NOMO-1 treated with DMSO at 0.1 percent for 48 hours (cell line): ENCODE measurements around the gene PLEKHB1.
A peak's percentile ranks its signal among the peaks of the same experiment; 100 is the strongest.

ENCODE experiments used
- DNase-seq: peaks from one replicate; lab custom pipeline; 2025; ENCODE audit not compliant: unreplicated experiment; lab: John Stamatoyannopoulos, UW

PLEKHB1 gene, protein sequence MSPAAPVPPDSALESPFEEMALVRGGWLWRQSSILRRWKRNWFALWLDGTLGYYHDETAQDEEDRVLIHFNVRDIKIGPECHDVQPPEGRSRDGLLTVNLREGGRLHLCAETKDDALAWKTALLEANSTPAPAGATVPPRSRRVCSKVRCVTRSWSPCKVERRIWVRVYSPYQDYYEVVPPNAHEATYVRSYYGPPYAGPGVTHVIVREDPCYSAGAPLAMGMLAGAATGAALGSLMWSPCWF

DNA sequence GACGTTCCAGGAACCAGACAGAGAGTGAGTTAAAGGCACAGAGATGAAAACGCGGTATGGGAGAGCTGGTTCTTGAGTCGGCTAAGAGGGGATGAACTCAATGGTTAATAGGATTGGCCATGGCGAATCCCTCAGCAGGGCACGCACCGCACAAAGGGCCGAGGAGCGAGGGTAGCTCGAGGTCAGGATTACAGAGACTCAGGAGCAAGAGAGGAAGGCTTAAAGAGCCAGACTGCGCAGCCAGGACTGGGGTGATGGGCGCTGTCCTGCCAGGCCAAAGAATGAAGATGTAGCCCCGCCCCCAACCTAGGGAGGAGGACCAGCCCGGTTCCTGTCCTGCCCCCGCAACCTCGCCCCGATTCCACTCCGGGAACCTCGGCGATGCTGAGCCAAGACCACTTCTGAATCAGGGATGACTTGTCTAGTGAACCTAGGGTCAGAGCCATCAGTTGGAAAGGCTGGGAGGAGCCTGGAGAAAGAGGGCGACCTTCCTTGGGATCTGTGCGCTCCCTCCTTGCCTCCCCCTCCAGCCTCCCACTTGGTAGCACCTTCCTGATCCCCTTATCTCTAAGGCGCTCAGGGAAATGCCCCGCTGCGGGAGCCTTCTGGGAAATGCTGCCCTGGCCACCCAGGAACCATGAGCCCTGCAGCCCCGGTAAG is at the start of gene PLEKHB1:
TSS of gene PLEKHB1 (plus strand) at position 610 of the 660 bp plus-strand sequence. CDS start at position 638, 28 bp downstream.
- no peak for DNase-seq

DNA sequence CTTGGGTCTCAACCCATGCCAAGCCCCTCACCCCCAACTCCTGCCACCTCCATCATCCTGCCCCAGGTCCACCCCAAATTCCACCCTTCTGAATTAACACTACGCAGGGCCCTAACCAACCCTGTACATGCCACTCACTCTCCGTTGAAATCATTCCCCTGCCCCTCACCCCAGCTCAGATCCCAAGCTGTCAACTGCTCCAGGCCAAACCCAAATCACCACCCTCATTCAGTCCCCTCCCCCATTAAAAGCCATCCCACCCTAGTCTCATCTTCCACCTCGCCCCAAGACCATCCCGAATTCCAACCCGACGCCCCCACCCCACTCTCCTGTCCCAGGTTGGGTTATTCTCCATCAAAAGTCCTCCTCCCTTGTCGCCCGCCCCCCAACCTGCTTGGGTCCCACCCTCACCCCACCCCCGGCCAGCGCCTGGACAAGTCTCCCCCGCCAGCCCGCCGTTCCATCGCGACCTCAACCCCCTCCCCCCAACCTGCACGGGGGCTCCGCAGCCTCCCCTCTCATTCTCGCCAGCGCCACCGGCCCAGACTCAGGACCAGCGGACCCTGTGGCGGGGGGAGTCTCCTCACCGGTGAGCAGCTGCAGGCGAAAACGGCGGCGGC is 48.9 kb upstream of the PLEKHB1 start:
- DNase-seq = no peak

DNA sequence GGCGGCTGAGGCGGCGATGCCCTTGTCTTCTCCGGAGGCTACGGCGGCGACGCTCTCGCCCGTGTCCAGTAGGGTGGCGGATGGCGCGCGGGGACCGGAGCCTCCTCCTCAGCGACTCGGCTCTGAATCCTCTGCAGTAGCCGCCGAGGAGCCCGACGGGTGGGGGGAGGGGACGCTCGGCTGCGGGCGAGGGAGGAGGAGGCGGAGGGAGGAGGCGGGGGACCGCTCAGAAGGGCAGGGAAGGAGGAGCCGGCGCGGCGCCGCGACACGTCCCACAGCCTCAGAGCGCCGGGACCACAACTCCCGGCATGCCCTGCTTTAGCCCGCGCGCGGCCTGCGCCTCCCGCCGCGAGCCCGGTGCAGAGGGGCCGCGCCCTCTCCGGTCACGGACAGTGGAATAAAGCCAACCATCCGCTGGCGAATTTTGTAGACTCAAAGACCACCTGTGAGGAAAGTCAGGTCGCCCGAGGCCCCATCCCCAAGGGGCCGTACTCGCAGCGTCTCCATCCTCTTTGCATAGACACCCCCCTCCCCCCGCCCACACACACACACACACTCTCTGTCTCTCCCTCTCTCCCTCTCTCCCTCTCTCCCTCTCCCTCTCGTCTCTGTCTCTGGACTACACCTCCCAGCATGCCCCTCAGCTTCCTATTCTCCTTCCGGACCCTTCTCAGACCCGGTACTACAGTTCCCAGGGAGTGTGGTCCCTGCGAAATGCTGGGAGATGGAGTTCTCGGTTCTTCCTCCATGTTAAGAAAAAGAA is 48.2 kb upstream of the PLEKHB1 start, which contains the start of gene FAM168A:
TSS of gene FAM168A (minus strand) at position 157 of the 763 bp plus-strand sequence. CDS start 129,638 bp downstream, outside the sequence.
- peak; percentile 96 for DNase-seq

DNA sequence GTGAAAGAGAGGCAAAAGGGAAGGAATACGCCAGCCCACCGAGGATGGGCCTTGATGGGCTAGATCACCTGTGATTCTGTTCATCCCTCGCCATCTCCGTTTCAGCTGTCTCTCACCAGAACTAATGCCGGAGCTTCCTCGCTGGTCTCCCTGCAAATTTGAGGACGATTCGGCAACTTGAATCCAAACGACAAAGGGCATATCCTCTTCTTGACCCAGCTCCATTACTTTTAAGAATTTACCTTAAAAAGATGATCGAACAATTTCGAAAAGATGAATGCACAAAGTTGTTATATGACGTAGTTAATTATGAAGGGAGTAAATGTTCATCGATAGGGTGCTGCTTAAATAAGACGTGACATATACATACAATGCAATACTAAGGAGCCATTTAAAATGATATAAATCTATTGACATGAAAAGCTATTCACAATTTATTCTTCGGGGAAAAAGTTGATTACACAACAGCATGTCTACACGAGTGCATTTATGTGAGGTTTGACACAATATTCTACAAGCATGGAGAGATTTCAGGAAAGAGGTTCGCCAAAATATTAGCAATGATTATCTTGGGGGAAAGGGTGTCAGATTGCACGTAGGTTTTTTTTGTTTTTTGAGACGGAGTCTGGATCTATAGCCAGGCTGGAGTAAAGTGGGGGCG is 47.5 kb upstream of the PLEKHB1 start:
- DNase-seq = peak; percentile 58

DNA sequence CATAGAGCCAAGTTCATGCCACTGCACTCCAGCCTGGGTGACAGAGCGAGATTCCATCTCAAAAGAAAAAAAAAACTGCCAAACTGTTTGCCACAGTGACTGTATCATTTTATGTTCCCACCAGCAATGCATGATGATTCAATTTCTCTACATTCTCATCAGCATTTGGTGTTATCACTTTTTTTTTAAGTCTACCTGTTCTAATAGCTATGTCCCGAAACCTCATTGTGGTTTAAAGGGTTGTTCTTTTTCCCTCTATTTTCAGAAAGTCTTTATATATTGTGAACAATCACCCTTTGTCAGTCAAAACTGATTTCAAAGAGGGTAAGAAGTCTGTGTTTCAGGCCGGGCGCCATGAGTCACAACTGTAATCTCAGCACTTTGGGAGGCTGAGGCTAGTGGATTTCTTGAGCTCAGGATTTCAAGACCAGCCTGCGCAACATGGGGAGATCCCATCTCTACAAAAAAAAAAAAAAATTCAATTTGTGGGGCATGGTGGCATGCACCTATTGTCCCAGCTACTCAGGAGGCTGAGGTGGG is 33.7 kb upstream of the PLEKHB1 start:
- no peak for DNase-seq

DNA sequence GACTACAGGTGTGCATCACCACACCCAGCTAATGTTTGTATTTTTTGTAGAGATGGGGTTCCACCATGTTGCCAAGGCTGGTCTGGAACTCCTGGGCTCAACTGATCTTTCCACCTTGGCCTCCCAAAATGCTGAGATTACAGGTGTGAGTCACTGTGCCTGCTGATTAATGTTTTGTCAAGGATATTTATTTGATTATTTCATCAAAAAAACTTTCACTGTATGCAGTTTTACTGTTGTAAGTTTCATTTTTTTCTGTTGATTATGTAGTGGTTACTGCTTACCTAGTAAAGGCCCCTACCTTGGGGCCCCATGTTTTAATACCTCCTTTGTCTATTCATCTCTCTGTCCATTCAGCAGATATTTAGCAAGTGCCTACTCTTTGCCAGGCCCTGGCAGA is 31.8 kb upstream of the PLEKHB1 start:
- DNase-seq = no peak

DNA sequence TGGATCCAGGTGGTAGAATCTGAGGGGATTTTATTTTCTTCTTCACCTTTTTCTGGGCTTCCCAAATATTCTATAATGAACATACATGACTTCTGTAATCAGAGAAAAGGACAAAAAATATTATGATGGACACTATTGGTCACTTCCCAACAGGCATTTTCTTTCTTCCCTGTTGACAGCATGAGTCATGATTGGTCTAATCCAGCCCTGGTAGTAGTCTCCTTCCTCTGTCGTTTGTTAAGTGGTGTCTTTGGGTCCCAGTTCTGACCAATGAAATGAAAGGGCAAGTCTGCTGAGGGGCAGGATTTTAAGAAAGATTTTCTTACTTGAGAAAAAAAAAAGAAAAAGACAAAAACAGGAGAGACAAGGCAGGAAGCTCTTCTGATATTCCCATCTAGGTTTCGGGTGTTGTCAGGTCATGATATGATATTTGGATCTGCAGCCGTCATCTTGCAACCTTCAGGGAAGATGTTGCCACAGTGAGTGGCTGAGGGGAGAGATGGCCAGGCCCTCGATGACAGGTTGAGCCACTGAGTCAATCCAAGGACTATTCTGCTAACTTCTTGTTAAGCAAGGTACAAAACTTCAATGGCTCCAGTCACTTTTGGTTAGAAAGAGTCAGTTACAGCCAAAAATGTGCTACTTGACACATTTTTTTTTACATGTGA is 23.3 kb upstream of the PLEKHB1 start:
- peak; percentile 11 for DNase-seq

DNA sequence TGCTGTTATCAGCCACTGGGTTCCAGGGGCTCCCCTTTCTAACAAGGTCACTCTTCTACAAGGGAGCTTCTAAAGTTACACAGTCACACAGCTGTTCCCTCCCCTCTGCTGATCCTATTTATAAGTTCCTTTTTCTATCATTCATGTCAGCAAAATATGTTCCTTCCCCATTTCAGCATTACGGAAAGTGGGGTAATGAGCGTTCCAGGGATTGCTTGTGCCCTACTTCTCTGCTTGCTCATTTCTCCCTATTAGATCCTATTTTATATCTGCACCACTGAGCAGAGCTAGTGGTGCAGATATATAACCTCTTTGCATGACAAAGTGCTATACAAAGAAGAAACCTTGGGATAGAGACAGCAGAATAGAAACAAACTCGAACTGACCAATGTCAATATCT is 22.7 kb upstream of the PLEKHB1 start:
- peak; percentile 89 for DNase-seq

DNA sequence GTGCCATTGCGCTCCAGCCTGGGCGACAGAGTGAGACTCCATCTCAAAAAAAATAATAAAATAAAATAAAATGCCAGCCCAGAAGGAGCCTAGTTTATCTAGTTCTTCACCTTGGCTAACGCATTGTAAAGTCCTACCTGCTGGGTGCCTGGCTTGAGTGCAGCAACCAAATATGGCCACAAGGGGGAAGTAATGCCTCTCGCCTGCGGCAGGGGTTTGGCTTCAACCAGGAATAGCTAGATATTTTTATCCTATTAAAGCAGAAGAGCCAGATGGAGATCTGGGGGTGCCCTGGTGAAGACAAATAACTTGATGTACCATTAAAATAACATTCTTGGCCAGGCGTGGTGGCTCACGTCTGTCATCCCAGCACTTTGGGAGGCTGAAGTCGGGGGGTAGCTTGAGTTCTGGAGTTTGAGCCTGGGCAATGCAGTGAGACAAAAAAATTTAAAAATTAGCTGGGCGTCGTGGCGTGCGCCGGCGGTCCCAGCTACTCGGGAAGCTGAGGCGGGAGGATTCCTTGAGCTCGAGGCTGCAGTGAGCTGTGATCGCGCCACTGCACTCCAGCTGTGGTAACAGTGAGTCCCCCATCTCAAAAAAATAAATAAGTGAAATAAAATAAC is 20.6 kb upstream of the PLEKHB1 start:
- DNase-seq = peak; percentile 60

DNA sequence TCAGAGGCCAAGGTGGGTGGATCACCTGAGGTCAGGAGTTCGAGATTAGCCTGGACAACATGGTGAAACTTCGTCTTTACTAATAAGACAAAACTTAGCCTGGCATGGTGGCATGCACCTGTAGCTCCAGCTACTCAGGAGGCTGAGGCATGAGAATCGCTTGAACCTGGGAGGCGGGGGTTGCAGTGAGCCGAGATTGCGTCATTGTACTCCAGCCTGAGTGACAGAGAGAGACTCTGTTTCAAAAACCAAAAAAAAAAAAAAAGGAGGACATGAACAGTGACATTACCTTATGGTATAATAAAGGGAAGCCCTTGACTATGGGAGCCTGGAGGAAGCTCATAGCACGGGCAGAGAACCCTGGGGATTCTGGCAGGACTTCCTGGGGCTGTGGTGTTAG is 16.5 kb upstream of the PLEKHB1 start:
- DNase-seq = no peak

DNA sequence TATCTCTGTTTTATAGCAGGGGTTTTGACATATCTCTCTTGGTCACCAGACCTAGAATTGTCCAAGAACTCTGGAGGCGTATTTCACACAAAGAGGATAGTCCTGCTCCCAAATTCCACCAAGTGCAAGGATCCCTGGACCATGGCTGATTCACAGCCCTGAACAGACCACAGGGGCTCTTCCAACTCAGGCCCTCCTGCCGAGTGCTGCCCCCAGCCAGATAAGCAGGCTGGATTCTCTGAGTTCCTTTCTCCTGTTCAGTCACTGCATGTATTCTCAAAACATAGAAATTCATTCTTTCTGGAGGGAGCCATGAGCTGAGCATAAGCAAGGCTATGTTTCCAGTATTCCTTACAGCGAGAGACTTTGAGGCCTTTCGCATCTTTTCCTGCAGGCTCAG is 13.4 kb upstream of the PLEKHB1 start:
- no peak for DNase-seq

DNA sequence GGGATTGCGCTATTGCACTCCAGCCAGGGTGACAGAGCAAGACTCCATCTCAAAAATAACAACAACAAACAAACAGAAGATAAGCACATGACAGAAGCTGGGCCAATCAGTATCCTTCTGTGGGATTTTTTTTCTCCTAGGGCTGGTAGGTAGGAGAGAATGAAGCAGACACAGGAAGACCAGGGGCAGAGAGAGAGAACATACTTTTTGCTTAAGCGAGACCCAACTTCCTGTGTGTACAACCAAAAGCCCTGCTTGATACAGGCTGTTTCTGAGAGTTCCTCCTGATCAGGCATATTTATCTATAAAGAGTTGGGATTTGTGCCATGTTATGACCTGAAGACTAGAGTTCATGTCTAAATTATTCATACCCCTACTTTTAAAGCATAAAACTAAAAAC is 12.4 kb upstream of the PLEKHB1 start:
- no peak for DNase-seq

DNA sequence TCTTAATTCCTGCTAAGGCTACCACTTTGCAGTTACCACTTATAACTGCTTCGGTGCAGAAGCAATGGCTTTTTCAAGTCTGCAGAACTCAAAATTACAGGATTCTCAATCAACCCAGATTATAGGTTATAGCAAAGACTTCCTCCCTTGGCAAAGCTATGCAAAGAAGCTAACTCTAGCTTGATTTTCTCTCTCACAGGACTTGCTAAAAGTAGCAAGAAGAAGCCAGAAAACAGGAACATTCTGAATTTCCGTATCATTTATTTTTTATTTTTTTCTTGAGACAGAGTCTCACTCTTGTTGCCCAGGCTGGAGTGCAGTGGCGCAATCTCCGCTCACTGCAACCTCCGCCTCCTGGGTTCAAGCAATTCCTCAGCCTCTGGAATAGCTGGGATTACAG is 10.7 kb upstream of the PLEKHB1 start:
- no peak for DNase-seq

DNA sequence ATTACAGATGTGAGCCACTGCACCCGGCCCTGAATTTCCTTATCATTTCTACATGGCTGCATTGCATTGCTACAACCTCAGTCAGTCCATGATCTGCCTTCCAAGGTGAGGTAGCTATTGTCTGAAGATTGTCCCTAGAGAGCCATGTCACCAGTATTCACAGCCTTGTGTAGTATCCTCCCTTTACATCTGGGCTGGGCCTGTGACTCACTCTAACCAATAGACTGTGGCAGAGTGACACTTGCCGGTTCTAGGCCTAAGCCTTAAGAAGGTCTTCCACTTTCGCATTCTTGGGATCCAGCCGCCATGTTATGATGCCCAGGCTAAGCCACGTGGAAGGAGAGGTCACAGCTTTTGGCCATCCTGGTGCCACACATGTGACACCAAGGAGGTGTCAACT is 10.1 kb upstream of the PLEKHB1 start:
- no peak for DNase-seq

DNA sequence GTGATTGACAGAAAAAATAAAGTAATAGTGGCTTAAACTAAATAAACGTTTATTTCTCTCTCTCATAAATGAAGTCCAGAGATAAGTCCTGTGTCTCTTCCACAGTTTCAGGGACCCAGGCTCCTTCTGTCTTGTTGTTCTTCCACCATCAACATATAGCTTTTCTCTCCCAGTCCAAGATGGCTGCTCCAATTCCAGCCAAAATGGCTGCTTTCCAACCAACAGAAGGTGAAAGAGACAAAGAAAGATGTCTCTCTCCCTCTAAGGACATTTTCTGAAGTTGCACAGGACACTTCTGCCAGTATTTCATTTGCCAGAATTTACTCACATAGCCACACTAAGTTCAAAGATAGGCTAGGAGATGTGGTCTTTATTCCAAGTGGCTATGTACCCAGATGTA is 9.4 kb upstream of the PLEKHB1 start:
- no peak for DNase-seq

DNA sequence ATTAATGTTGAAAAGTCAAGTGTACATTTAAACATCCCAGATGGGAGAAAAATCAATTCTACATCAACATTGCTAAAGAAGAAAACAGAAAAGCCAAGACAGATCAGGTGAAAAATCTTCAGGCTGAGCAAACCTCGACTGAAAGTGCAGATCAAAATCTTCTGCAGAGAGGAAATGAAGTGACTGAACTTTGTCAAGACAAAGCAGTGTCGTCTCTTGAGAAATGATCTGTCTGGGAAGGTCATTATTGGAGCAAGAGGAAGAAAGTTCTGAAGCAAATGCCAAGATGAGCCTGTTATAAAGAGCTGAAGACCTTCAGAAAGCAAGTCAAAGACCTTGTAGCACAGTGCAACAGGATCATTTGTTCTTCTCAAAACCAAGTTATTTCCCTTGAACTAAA is 5.8 kb upstream of the PLEKHB1 start:
- DNase-seq = no peak

DNA sequence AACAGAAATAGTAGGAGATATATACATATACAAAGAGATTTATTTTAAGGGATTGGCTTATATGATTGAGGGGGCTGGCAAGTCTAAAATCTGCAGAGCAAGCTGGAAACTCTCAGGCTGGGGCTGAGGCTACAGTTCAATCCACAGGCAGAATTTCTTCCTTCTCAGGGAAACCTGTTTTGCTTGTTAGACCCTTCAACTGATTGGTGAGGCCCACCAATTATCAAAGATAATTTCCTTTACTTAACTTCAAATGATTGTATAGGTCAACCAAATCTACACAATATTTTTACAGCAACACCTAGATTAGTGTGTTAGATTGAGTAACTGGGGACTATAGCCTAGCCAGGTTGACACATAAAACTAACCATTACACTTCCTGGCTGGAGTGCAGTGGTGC is 4.7 kb upstream of the PLEKHB1 start:
- no peak for DNase-seq

DNA sequence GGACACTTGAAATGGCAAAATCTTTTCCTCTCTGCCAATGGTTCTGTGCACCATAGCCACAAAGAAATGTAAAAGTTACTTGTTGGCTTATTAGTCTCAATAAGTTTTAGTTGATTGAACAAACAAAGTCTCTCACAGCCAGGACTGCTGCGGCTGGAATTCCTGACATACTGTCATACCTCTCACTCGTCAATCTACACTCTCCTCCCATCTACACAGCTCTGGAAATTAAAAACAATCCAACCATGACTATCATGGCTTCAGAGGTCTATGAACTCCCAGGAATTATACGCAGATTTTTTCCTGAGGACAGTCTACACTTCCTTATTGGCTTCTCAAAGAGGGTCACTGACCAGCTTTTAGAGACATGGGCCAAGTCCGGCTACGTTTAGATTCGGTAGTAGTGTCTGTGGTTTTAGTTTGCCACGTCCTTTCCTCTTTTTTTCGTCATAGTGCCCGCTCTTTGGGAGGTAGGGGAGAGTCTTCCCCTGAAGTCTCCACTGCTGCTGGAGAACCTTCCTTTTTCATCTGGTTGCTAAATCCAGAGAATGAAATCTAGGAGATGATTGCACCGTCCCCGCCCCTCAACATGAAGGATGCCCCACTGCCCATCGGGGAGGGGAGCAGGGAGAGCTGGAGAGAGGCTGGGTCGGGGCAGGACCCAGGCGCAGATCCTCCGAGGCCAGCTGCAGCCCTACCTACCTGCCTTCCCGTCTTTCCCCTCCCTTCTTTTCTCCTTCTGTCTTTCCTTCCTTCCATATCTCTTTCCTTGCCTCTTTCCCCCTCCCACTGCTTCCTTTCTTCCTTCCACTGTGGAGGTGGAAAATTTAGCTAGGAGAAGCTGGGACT is 1.0 kb upstream of the PLEKHB1 start:
- peak; percentile 15 for DNase-seq
